HL-60 (cell line): ENCODE data around the gene FKBP15.

Experiments used
- CTCF ChIP-seq: IDR thresholded peaks from one replicate; pipeline ENCODE4 v1.5.1; 2011; ENCODE audit warnings: low read length, control low read depth, inconsistent platforms; ENCODE audit not compliant: insufficient read depth
- POLR2AphosphoS5 ChIP-seq: IDR thresholded peaks from 2 replicates; pipeline ENCODE4 v1.6.1; 2012; ENCODE audit warnings: low read depth

GRCh38 chr9:113258282-113258681, 37.2 kb upstream of the FKBP15 start:
- TF ChIP-seq CTCF (no peak), POLR2AphosphoS5 (no peak)
